DMS 273 (cell line): ENCODE results near the gene ATRNL1.
A peak's percentile ranks its signal among the peaks of the same experiment; 100 is the strongest.
"Not testable (repeated sequence)": the region's sequence is repeated elsewhere in the genome, so short reads cannot be mapped to it uniquely, and the experiment has no call there.

Experiments
- DNase-seq: peaks from one replicate; lab custom pipeline; 2025; ENCODE audit not compliant: unreplicated experiment; lab: John Stamatoyannopoulos, UW

ATRNL1 gene

DNA sequence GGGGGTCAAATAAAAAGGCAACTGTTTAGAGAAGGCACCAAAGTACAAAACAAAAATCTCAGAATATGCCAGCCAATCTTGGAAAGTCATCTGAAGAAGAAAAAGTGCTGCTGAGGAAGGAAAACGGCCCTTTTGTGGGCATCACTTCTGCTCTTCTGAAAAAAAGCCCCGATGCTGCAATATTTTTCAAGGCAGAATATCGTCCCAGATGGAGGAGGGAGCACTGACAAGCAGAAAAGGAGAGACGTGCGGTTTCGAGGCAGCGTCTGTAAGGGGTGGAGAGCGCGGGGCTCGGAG, 959 bp upstream of the ATRNL1 start:
- DNase-seq: no peak

DNA sequence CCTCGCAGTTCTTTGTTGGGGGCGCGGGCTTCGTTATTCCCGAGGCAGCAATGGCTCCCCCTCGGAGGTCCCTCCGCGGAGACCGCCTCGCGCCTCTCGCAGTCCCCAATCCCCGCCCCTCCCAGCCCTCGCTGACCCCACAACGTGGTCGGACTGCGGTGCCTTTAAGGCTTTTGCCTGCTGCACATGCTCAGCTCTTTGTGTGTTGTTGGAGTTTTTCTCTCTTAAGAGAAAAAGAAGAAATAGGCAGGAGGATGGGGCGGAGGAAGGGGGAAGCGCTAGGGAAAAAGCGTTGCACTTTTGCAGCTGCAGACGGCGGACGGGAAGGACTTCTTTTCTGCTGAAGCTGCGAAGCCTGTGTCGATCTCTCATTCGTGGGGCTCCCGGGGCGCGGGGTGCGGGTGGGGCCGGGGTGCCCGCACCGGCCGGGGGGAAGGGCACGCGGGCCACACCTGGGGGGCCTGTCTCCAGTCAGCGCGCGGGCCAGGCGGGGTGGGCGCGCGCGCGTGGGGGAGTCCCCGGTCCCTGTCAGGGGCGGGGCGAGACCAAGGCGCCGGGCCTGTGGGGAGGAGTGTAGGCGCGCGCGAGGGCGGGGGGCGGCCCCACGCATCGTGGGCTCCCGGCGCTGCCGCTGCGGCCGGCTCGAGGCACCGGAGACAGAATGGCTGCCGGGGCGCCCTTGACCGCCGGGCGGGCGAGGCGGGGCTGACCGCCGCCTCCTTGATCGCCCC, 445 bp upstream of the ATRNL1 start:
- peak; percentile 77 for DNase-seq

DNA sequence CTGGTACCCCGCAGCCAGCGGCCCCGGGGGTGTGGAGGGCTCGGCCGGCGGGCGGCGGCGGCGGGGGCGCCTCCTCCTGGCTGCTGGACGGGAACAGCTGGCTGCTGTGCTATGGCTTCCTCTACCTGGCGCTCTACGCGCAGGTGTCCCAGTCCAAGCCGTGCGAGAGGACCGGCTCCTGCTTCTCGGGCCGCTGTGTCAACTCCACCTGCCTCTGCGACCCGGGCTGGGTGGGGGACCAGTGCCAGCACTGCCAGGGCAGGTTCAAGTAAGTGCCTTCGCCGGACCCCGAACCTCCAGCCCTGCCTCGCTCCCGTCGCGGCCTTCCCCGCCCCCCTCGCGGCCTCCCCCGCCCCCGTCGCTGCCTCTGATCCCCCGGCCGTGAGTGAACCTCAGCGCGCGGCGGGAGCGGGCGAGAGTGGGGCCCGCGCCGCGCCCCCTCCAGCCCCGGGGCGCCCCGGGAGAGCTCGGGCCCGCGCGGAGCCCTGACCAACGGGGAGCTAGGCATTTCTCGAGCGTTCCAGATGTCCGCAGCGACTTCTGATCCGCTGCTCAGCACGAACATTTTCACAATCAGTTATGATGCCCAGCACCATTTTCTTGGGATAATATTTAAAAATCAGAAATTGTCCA, 727 bp downstream of the ATRNL1 start:
- DNase-seq: peak; percentile 25

- no peak for DNase-seq
These were observed 1.4 kb downstream of the ATRNL1 start for GRCh38 chr10:115094416-115095140.

DNA sequence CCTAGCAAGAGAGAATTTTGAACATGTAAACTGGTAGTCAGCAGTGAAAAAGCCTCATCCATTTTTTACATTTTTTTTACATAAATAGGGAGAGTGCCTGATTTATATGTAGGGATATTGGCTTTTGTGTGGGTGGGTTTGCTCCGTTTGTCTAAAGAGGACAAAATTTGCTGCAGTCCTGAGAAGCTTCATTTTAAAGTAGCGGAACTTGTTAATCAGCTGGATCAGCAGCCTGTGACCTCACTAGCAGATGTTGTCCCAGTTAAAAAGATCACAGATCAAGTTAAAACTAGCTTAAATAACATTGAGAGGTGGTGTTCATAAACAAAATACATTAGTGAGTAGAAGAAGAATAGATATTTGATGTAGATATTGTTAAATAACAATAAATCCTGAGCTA, 2.6 kb downstream of the ATRNL1 start:
- DNase-seq: no peak

DNA sequence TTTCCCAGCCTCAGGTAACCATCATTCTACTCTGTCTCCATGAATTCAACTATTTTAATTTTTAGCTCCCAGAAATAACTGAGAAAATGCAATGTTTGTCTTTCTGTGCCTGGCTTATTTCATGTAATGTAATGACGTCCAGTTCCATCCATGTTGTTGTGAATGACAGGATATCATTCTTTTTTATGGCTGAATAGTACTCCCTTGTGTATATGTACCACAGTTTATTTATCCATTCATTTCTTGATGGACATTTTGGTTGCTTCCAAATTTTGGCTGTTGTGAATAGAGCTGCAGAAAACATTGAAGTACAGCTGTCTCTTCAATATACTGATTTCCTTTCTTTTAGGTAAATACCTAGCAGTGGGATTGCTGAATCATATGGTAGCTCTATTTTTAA, 10.5 kb downstream of the ATRNL1 start:
- no peak for DNase-seq

DNA sequence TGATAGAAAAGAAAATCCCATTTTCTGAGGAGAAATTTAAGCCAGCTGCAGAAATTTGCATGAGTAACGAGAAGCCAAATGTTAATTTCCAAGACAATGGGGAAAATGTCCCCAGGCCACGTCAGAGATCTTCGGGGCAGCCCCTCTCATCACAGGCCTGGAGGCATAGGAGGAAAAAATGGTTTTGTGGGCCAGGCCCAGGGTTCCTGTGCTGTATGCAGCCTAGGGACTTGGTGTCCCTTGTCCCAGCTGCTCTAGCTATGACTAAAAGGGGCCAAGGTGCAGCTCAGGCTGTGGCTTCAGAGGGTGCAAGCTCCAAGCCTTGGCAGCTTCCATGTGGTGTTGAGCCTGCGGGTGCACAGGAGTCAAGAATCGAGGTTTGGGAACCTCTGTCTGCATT, 12.2 kb downstream of the ATRNL1 start:
- DNase-seq: not testable (repeated sequence)

- no peak for DNase-seq
These were observed 14.7 kb downstream of the ATRNL1 start for GRCh38 chr10:115107830-115108229.

DNA sequence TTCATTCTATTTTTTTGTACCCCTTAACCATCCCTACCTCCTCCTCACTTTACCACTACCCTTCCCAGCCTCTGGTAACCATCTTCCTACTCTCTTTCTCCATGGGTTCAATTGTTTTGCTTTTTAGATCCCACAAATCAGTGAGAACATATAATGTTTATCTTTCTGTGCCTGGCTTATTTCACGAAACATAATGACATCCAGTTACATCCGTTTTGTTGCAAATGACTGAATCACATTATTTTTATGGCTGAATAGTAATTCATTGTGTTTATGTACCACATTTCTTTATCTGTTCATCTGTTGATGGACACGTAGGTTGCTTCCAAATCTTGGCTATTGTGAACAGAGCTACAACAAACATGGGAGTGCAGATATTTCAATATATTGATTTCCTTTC, 24.1 kb downstream of the ATRNL1 start:
- DNase-seq: no peak

GRCh38 chr10:115118346-115118745, 25.2 kb downstream of the ATRNL1 start:
- no peak for DNase-seq

DNA sequence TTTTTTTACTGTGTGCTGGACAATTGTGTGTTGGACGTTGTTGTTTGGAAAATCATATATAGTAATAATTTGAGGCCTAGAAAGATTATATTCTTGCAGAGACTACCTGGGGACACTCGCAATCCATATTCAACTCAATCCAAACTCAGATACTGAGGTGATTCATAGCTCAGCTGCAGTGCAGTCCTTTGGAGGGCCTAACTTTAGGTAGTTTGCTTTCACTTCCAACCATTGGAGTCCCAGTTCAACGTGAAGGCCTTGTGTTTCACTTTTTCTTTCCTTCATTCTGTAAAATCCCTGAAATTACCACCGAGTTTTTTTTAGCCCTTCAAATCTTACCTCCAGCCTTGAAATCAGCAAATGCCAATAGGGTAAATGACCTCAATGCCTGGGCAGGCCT, 32.3 kb downstream of the ATRNL1 start:
- DNase-seq: no peak

DNA sequence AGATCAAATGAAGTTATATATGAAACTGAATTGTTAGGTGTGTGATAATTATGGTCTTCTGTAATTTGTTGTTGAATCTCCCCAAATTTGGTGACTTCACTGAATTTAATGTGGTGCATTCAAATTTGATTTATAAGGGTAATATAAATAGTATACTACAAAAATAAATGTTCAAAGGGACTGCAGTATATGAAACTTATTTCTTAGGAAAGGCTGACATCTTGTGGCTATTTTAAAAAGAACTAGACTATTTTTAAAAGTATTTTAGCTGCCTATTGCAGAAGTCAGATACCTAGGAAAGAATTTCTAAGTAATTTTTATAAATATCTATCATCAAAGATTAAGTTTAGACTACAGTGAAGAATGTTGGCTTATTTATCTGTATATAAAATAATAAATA, 36.6 kb downstream of the ATRNL1 start:
- peak; percentile 49 for DNase-seq

GRCh38 chr10:115136616-115137015, 43.5 kb downstream of the ATRNL1 start:
- no peak for DNase-seq

DNA sequence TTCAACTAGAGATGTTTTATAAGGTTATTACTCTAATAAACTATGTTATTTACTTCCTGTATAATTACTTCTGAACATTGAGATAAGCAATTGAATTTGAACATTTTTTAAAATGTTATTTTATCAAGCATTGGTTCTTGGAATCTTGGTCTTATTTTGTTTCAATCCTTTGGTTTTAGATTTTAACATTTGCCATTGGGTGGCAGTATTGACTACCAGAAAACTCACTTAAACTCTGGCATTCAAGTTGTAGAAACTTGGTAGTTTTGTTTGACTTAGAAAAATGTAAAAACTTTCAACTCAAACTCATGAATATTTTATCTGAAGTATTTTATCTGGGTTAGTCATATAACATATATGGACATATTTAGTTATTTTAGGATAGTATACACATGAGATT, 48.1 kb downstream of the ATRNL1 start:
- DNase-seq: peak; percentile 19

DNA sequence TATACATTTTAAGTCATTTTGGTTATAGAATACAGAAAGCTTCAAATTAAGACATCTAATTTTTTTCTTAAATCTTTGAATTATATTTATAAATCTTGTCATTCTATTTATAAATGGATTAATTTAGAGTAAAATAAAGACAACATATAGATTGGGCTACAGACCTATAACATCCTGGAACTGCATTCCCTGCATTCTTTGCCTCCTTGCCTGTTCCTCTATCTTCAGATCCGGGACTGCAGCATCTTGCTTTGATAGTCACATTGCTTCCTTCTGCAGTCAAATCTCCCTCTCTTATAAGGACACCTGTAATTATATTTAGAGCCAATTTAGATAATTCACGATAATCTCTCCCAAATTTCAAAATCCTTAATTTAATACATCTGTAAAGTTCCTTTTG, 64.2 kb downstream of the ATRNL1 start:
- DNase-seq: no peak

DNA sequence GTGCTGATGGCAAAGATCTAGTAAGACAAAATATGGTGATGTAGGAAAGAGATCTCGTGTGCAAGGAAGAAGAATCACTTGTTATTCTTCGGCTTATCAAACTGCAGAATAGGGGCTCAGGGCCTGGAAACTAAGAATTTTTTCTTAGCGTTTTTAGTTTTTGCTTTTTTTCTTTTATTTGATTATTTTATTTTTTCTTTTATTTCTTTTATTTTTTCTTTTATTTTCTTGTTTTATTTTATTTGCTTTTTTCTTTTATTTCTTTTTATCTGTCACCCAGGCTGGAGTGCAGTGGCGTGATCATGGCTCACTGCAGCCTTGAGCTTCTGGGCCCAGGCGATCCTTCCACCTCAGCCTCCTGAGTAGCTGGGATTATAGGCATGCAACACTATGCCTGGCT, 70.0 kb downstream of the ATRNL1 start:
- DNase-seq: no peak

GRCh38 chr10:115164220-115164619, 71.1 kb downstream of the ATRNL1 start:
- DNase-seq: no peak

DNA sequence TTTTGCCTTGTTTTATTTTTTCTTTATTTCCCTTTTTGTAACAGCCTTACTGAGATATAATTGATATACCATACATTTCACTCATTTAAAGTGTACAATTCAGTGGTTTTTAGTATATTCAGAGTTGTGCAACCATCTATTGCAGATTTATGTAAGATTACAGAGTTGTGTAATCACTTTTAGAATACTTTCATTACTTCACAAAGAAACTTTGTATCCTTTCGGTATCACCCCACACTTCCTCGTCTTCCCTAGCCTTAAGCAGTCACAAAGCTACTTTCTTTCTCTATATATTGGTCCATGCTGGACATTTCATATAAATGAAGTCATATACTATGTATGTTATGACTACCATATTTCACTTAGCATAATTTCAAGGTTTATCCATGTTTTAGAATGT, 74.6 kb downstream of the ATRNL1 start:
- DNase-seq: no peak

- peak; percentile 38 for DNase-seq
These were observed 78.3 kb downstream of the ATRNL1 start for GRCh38 chr10:115171392-115171960.

- no peak for DNase-seq
These were observed 80.8 kb downstream of the ATRNL1 start for GRCh38 chr10:115173915-115174443.

- DNase-seq: not testable (repeated sequence)
These were observed 114.1 kb downstream of the ATRNL1 start for GRCh38 chr10:115207276-115207675.

GRCh38 chr10:115209133-115209532, 116.0 kb downstream of the ATRNL1 start:
- no peak for DNase-seq
